ENCODE measurements around the gene CHMP1A.
"Not testable (repeated sequence)": the region's sequence is repeated elsewhere in the genome, so short reads cannot be mapped to it uniquely, and the experiment has no call there.

The CHMP1A gene

GRCh38 chr16:89689621-89690020, 32.1 kb upstream of the CHMP1A start:
- peaks cover 10% of the 10 kb centered on the region for H3K36me3 ChIP-seq (ENCODE audit: control insufficient read depth, insufficient read depth, low read length)
- WGBS (ENCODE audit: extremely low coverage, insufficient coverage, low lambda C conversion rate) = no CpG with 5 or more reads among the region's 4 CpGs
- H3K4me1 ChIP-seq (ENCODE audit: control insufficient read depth, low read depth, low read length); H3K56ac ChIP-seq (ENCODE audit: low read length); H3K9ac ChIP-seq (ENCODE audit: low read length); H3K79me1 ChIP-seq (ENCODE audit: low read length); H2BK120ac ChIP-seq (ENCODE audit: low read depth, low read length); H3K27me3 ChIP-seq (ENCODE audit: insufficient read depth, low read length, poor library complexity); H3K18ac ChIP-seq (ENCODE audit: low read length); H3K4me3 ChIP-seq (ENCODE audit: low read length); H3K23ac ChIP-seq (ENCODE audit: low read length); H4K8ac ChIP-seq (ENCODE audit: low read depth, low read length); DNase-seq; H3K4me2 ChIP-seq (ENCODE audit: low read length); H2BK15ac ChIP-seq (replicated peaks; ENCODE audit: low read depth); H3K79me2 ChIP-seq (ENCODE audit: control insufficient read depth, insufficient read depth, low read length); H3K27ac ChIP-seq (ENCODE audit: low read depth, low read length); H3K4ac ChIP-seq (ENCODE audit: low read depth, low read length); H4K5ac ChIP-seq (ENCODE audit: low read length); H2BK5ac ChIP-seq (ENCODE audit: low read length); H2AK5ac ChIP-seq (ENCODE audit: low read length): not testable (repeated sequence)

GRCh38 chr16:89689142-89689541, 31.6 kb upstream of the CHMP1A start:
- Histone ChIP-seq H4K5ac (ENCODE audit: low read length) (no peak overlapping the region), H2BK15ac (replicated peaks; ENCODE audit: low read depth) (no peak overlapping the region), H3K79me2 (ENCODE audit: control insufficient read depth, insufficient read depth, low read length) (peaks cover 5% of the 10 kb centered on the region), H3K4me2 (ENCODE audit: low read length) (no peak overlapping the region), H3K27me3 (ENCODE audit: insufficient read depth, low read length, poor library complexity) (no peaks in the 10 kb centered on the region), H4K8ac (ENCODE audit: low read depth, low read length) (no peak overlapping the region), H2BK120ac (ENCODE audit: low read depth, low read length) (no peak overlapping the region), H3K27ac (ENCODE audit: low read depth, low read length) (no peak overlapping the region), H3K4me1 (ENCODE audit: control insufficient read depth, low read depth, low read length) (peaks cover 2% of the 10 kb centered on the region), H2BK5ac (ENCODE audit: low read length) (no peak overlapping the region), H3K56ac (ENCODE audit: low read length) (no peak overlapping the region), H3K9ac (ENCODE audit: low read length) (no peak overlapping the region), H2AK5ac (ENCODE audit: low read length) (no peak overlapping the region), H3K4me3 (ENCODE audit: low read length) (no peak overlapping the region), H3K4ac (ENCODE audit: low read depth, low read length) (no peak overlapping the region), H3K79me1 (ENCODE audit: low read length) (peaks cover 7% of the 10 kb centered on the region), H3K36me3 (ENCODE audit: control insufficient read depth, insufficient read depth, low read length) (peaks cover 8% of the 10 kb centered on the region), H3K23ac (ENCODE audit: low read length) (no peak overlapping the region), H3K18ac (ENCODE audit: low read length) (no peak overlapping the region)
- DNase-seq = no peak
- no CpG with 5 or more reads among the region's 13 CpGs for WGBS (ENCODE audit: extremely low coverage, insufficient coverage, low lambda C conversion rate)

- WGBS (ENCODE audit: extremely low coverage, insufficient coverage, low lambda C conversion rate) = no CpG with 5 or more reads among the region's 5 CpGs
- Histone ChIP-seq H2AK5ac (ENCODE audit: low read length) (no peak overlapping the region), H3K79me1 (ENCODE audit: low read length) (peaks cover 7% of the 10 kb centered on the region), H3K4ac (ENCODE audit: low read depth, low read length) (no peak overlapping the region), H3K4me1 (ENCODE audit: control insufficient read depth, low read depth, low read length) (peaks cover 2% of the 10 kb centered on the region), H4K8ac (ENCODE audit: low read depth, low read length) (no peak overlapping the region), H3K56ac (ENCODE audit: low read length) (no peak overlapping the region), H2BK5ac (ENCODE audit: low read length) (no peak overlapping the region), H3K18ac (ENCODE audit: low read length) (no peak overlapping the region), H3K23ac (ENCODE audit: low read length) (no peak overlapping the region), H3K9ac (ENCODE audit: low read length) (no peak overlapping the region), H3K27me3 (ENCODE audit: insufficient read depth, low read length, poor library complexity) (no peaks in the 10 kb centered on the region), H3K79me2 (ENCODE audit: control insufficient read depth, insufficient read depth, low read length) (peaks cover 5% of the 10 kb centered on the region), H3K36me3 (ENCODE audit: control insufficient read depth, insufficient read depth, low read length) (peaks cover 6% of the 10 kb centered on the region), H3K4me3 (ENCODE audit: low read length) (no peak overlapping the region), H3K27ac (ENCODE audit: low read depth, low read length) (no peak overlapping the region), H2BK15ac (replicated peaks; ENCODE audit: low read depth) (no peak overlapping the region), H3K4me2 (ENCODE audit: low read length) (no peak overlapping the region), H4K5ac (ENCODE audit: low read length) (no peak overlapping the region), H2BK120ac (ENCODE audit: low read depth, low read length) (no peak overlapping the region)
- DNase-seq = no peak
These were observed 30.9 kb upstream of the CHMP1A start for GRCh38 chr16:89688395-89688794.

- peaks cover 7% of the 10 kb centered on the region for H3K79me1 ChIP-seq (ENCODE audit: low read length)
- peak overlapping the region; percentile 89 for H3K4me2 ChIP-seq (ENCODE audit: low read length)
- H2BK15ac ChIP-seq (replicated peaks; ENCODE audit: low read depth) = no peak overlapping the region
- H3K79me2 ChIP-seq (ENCODE audit: control insufficient read depth, insufficient read depth, low read length) = peaks cover 5% of the 10 kb centered on the region
- H3K9ac ChIP-seq (ENCODE audit: low read length) = peak overlapping the region; percentile 93
- no peaks in the 10 kb centered on the region for H3K27me3 ChIP-seq (ENCODE audit: insufficient read depth, low read length, poor library complexity)
- H2BK5ac ChIP-seq (ENCODE audit: low read length) = peak overlapping the region; percentile 84
- no peak overlapping the region for H4K8ac ChIP-seq (ENCODE audit: low read depth, low read length)
- H4K5ac ChIP-seq (ENCODE audit: low read length) = no peak overlapping the region
- peak overlapping the region; percentile 89 for H3K56ac ChIP-seq (ENCODE audit: low read length)
- H3K4me3 ChIP-seq (ENCODE audit: low read length) = peak overlapping the region; percentile 70
- H3K18ac ChIP-seq (ENCODE audit: low read length) = no peak overlapping the region
- H3K23ac ChIP-seq (ENCODE audit: low read length) = peak overlapping the region; percentile 72
- H2BK120ac ChIP-seq (ENCODE audit: low read depth, low read length) = no peak overlapping the region
- H3K36me3 ChIP-seq (ENCODE audit: control insufficient read depth, insufficient read depth, low read length) = peaks cover 4% of the 10 kb centered on the region
- peaks cover 2% of the 10 kb centered on the region for H3K4me1 ChIP-seq (ENCODE audit: control insufficient read depth, low read depth, low read length)
- no peak overlapping the region for H2AK5ac ChIP-seq (ENCODE audit: low read length)
- H3K27ac ChIP-seq (ENCODE audit: low read depth, low read length) = peak overlapping the region; percentile 51
- peak; percentile 69 for DNase-seq
- peak overlapping the region; percentile 66 for H3K4ac ChIP-seq (ENCODE audit: low read depth, low read length)
- no CpG with 5 or more reads among the region's 42 CpGs for WGBS (ENCODE audit: extremely low coverage, insufficient coverage, low lambda C conversion rate)
These were observed 29.8 kb upstream of the CHMP1A start for GRCh38 chr16:89687092-89687940.

GRCh38 chr16:89686520-89687091, 29.1 kb upstream of the CHMP1A start, which contains the start of gene CDK10:
CDK10 (plus strand) TSS chr16:89686689; CDS start chr16:89686711, 22 bp downstream.
- no CpG with 5 or more reads among the region's 67 CpGs for WGBS (ENCODE audit: extremely low coverage, insufficient coverage, low lambda C conversion rate)
- Histone ChIP-seq H3K4me2 (ENCODE audit: low read length) (peak within 1 kb of the TSS; percentile 89), H3K9ac (ENCODE audit: low read length) (peak within 1 kb of the TSS; percentile 93), H2BK15ac (replicated peaks; ENCODE audit: low read depth) (no peak within 1 kb of the TSS), H3K4me1 (ENCODE audit: control insufficient read depth, low read depth, low read length) (peaks cover 2% of the 10 kb centered on the region), H2BK120ac (ENCODE audit: low read depth, low read length) (no peak within 1 kb of the TSS), H3K27me3 (ENCODE audit: insufficient read depth, low read length, poor library complexity) (no peaks in the 10 kb centered on the region), H3K79me1 (ENCODE audit: low read length) (peaks cover 7% of the 10 kb centered on the region), H2BK5ac (ENCODE audit: low read length) (peak within 1 kb of the TSS; percentile 94), H3K18ac (ENCODE audit: low read length) (peak within 1 kb of the TSS; percentile 51), H2AK5ac (ENCODE audit: low read length) (no peak within 1 kb of the TSS), H3K36me3 (ENCODE audit: control insufficient read depth, insufficient read depth, low read length) (peaks cover 5% of the 10 kb centered on the region), H3K27ac (ENCODE audit: low read depth, low read length) (peak within 1 kb of the TSS; percentile 94), H4K8ac (ENCODE audit: low read depth, low read length) (peak within 1 kb of the TSS; percentile 57), H3K79me2 (ENCODE audit: control insufficient read depth, insufficient read depth, low read length) (peaks cover 5% of the 10 kb centered on the region), H3K4ac (ENCODE audit: low read depth, low read length) (peak within 1 kb of the TSS; percentile 66), H3K56ac (ENCODE audit: low read length) (peak within 1 kb of the TSS; percentile 100), H4K5ac (ENCODE audit: low read length) (no peak within 1 kb of the TSS), H3K4me3 (ENCODE audit: low read length) (peak within 1 kb of the TSS; percentile 86), H3K23ac (ENCODE audit: low read length) (peak within 1 kb of the TSS; percentile 72)
- peak; percentile 94 for DNase-seq

Measured in mesendoderm (in vitro differentiated cells).